HCT116 (cell line): ENCODE measurements around the gene CFAP46. TPM values are rescaled to one million over a fixed set of nuclear protein-coding genes. Genes with fewer than 3 reads are reported as not detected.
"Not testable (repeated sequence)": the region's sequence is repeated elsewhere in the genome, so short reads cannot be mapped to it uniquely, and the experiment has no call there.

ENCODE experiments used
- ATAC-seq: fragments of 200-7000 bp; cut with Tn5 transposase; 2 replicates; pipeline ENCODE4 v1.9.1; 2020; ENCODE audit warnings: mild to moderate bottlenecking, moderate library complexity
- BruUV-seq: library from RNA; stranded (reverse); fragments of 400-500 nt; replicated peaks from 2 replicates; lab custom pipeline; 2021; lab: Mats Ljungman, UMichigan
- CTCF ChIA-PET: fragments of 300-600 bp; sonication (Branson Sonifier 250); formaldehyde crosslinking; loops from one replicate; lab custom pipeline; 2021; ENCODE audit warnings: antibody characterized with exemption; lab: Charles Lee
- POLR2A ChIA-PET: fragments of 300-600, 350-600 bp; sonication (Branson Sonifier 250); formaldehyde crosslinking; loops from one replicate; lab custom pipeline; 2021; ENCODE audit warnings: antibody characterized with exemption; lab: Charles Lee
- RAD21 ChIA-PET, 2 experiments: fragments of 300-600 bp; sonication (Branson Sonifier 250); formaldehyde crosslinking; loops; one replicate each; lab custom pipeline; 2023; ENCODE audit warnings: low total read pairs in 2 of 2; ENCODE audit not compliant: uncharacterized antibody in 2 of 2, unreplicated experiment in 2 of 2, low non-redundant PET in 1 of 2; lab: Charles Lee
- DNase-seq: peaks from one replicate; pipeline ENCODE4 v3.0.0-alpha.2; 2010; ENCODE audit warnings: low read depth, low spot score
- H2AFZ ChIP-seq: fragments of 200-600 bp; shearing (Covaris generic), sonication (generic); 2 replicates; pipeline ENCODE4 v1.6.1; 2017; ENCODE audit warnings: low read depth, mixed run types, mixed read lengths, antibody characterized with exemption, low read length; ENCODE audit not compliant: poor library complexity, severe bottlenecking
- H3K27ac ChIP-seq: 2 replicates; pipeline ENCODE4 v1.5.1; 2012; ENCODE audit warnings: low read depth, low read length
- H3K27me3 ChIP-seq: fragments of 200-600 bp; sonication (generic); 2 replicates; pipeline ENCODE4 v1.6.1; 2016; ENCODE audit warnings: mixed run types, low read length, mixed read lengths; ENCODE audit not compliant: insufficient read depth
- H3K36me3 ChIP-seq, 2 experiments: fragments of 200-500 bp in 1 of 2; fragments of 200-600 bp in 1 of 2; sonication (Bioruptor generic) in 1 of 2; sonication (generic) in 1 of 2; 2 replicates each; pipeline versions ENCODE4 v1.5.1 to v1.6.1; 2014 to 2016; ENCODE audit warnings: low read length in 2 of 2, inconsistent platforms in 1 of 2, mixed read lengths in 1 of 2, mixed run types in 1 of 2; ENCODE audit not compliant: insufficient read depth in 2 of 2, control insufficient read depth in 1 of 2
- H3K4me1 ChIP-seq, 2 experiments: fragments of 200-600 bp in 1 of 2; sonication (generic) in 1 of 2; 2 replicates each; pipeline versions ENCODE4 v1.5.1 to v1.6.1; 2012 to 2017; ENCODE audit warnings: low read length in 2 of 2, inconsistent platforms in 1 of 2, mild to moderate bottlenecking in 1 of 2, mixed read lengths in 1 of 2, mixed run types in 1 of 2, moderate library complexity in 1 of 2; ENCODE audit not compliant: insufficient read depth in 2 of 2, control insufficient read depth in 1 of 2
- H3K4me2 ChIP-seq: fragments of 200-600 bp; sonication (generic); 2 replicates; pipeline ENCODE4 v1.6.1; 2017; ENCODE audit warnings: mixed run types, low read length, mixed read lengths
- H3K4me3 ChIP-seq, 2 experiments: fragments of 200-600 bp in 1 of 2; sonication (generic) in 1 of 2; replicated peaks in 1 of 2; 2 replicates each; pipeline ENCODE4 v1.5.1; 2011 to 2016; ENCODE audit warnings: low read length in 2 of 2, control low read depth in 1 of 2, low read depth in 1 of 2, mild to moderate bottlenecking in 1 of 2, mixed read lengths in 1 of 2, mixed run types in 1 of 2
- H3K79me2 ChIP-seq: fragments of 200-600 bp; sonication (generic); 2 replicates; pipeline ENCODE4 v1.6.1; 2017; ENCODE audit warnings: mild to moderate bottlenecking, mixed run types, low read length, moderate library complexity, mixed read lengths; ENCODE audit not compliant: insufficient read depth
- H3K9ac ChIP-seq: fragments of 200-600 bp; sonication (generic); 2 replicates; pipeline ENCODE4 v1.6.1; 2016; ENCODE audit warnings: low read length, mixed read lengths
- H3K9me2 ChIP-seq: fragments of 200-600 bp; sonication (generic), shearing (Covaris generic); 2 replicates; pipeline ENCODE4 v1.6.1; 2017; ENCODE audit warnings: mixed run types, mild to moderate bottlenecking, moderate library complexity; ENCODE audit not compliant: insufficient read depth
- H3K9me3 ChIP-seq, 2 experiments: fragments of 200-500 bp in 1 of 2; fragments of 200-600 bp in 1 of 2; sonication (Bioruptor generic) in 1 of 2; sonication (generic) in 1 of 2; 2 replicates each; pipeline ENCODE4 v1.6.1; 2014 to 2017; ENCODE audit warnings: low read length in 2 of 2, mixed read lengths in 2 of 2, inconsistent platforms in 1 of 2, low read depth in 1 of 2, mild to moderate bottlenecking in 1 of 2, mixed run types in 1 of 2, moderate library complexity in 1 of 2; ENCODE audit not compliant: control insufficient read depth in 1 of 2, insufficient read depth in 1 of 2
- H4K20me1 ChIP-seq: fragments of 200-600 bp; sonication (generic), shearing (Covaris generic); 2 replicates; pipeline ENCODE4 v1.6.1; 2017; ENCODE audit warnings: mixed run types, mild to moderate bottlenecking, moderate library complexity; ENCODE audit not compliant: insufficient read depth
- CBX3 ChIP-seq: IDR thresholded peaks from 2 replicates; pipeline ENCODE4 v1.6.1; 2012; ENCODE audit warnings: low read depth
- CEBPB ChIP-seq: IDR thresholded peaks from 2 replicates; pipeline ENCODE4 v1.6.1; 2012; ENCODE audit warnings: low read depth
- EGR1 ChIP-seq: IDR thresholded peaks from 2 replicates; pipeline ENCODE4 v1.6.1; 2012; ENCODE audit warnings: low read depth
- ELF1 ChIP-seq: IDR thresholded peaks from 2 replicates; pipeline ENCODE4 v1.6.1; 2012; ENCODE audit warnings: low read depth, borderline replicate concordance
- EZH2 ChIP-seq: fragments of 200-600 bp; sonication (generic); IDR thresholded peaks from 2 replicates; pipeline ENCODE4 v1.6.1; 2017; ENCODE audit warnings: antibody characterized with exemption, mixed run types
- RAD21 ChIP-seq: IDR thresholded peaks from 2 replicates; pipeline ENCODE4 v1.6.1; 2012; ENCODE audit warnings: low read depth, mild to moderate bottlenecking
- SIN3A ChIP-seq: IDR thresholded peaks from 2 replicates; pipeline ENCODE4 v1.6.1; 2012; ENCODE audit warnings: low read depth
- SP1 ChIP-seq: IDR thresholded peaks from 2 replicates; pipeline ENCODE4 v1.6.1; 2012; ENCODE audit warnings: low read depth
- SRF ChIP-seq: IDR thresholded peaks from 2 replicates; pipeline ENCODE4 v1.6.1; 2012; ENCODE audit warnings: low read depth
- TCF7L2 ChIP-seq: IDR thresholded peaks from 2 replicates; pipeline ENCODE4 v1.7.0; 2011; ENCODE audit warnings: borderline replicate concordance, inconsistent platforms; ENCODE audit not compliant: insufficient read depth, insufficient read length; ENCODE audit errors: extremely low read depth
- ZFX ChIP-seq: fragments of 450-650 bp; IDR thresholded peaks from 2 replicates; pipeline ENCODE4 v1.6.1; 2017
- intact Hi-C: fragments of 100-400 bp; cut with micrococcal nuclease; formaldehyde crosslinking; loops from 2 replicates; pipeline ENCODE4 v1.10.0; 2022
- total RNA-seq: library from RNA; stranded (reverse); gene quantifications from one replicate; pipeline ENCODE4 v1.2.1, GENCODE V29; 2021; ENCODE audit not compliant: unreplicated experiment
- TF ChIP-seq, protein P1 (sequence below), 3 experiments: fragments of 200-600 bp in 1 of 3; sonication (generic) in 1 of 3; IDR thresholded peaks in 2 of 3; conservative IDR thresholded peaks in 1 of 3; 2 replicates each; pipeline ENCODE4 v1.5.1; 2012 to 2017; ENCODE audit warnings: low read depth in 2 of 3, low read length in 2 of 3, antibody characterized with exemption in 1 of 3, borderline replicate concordance in 1 of 3, control low read depth in 1 of 3, mild to moderate bottlenecking in 1 of 3, mixed read lengths in 1 of 3, mixed run types in 1 of 3, moderate library complexity in 1 of 3; ENCODE audit not compliant: insufficient read depth in 1 of 3
- TF ChIP-seq, protein P2 (sequence below): IDR thresholded peaks from 2 replicates; pipeline ENCODE4 v1.6.1; 2012

The CFAP46 gene
- total RNA-seq, 1 experiment from 2014 or later = 1.4 TPM

DNA sequence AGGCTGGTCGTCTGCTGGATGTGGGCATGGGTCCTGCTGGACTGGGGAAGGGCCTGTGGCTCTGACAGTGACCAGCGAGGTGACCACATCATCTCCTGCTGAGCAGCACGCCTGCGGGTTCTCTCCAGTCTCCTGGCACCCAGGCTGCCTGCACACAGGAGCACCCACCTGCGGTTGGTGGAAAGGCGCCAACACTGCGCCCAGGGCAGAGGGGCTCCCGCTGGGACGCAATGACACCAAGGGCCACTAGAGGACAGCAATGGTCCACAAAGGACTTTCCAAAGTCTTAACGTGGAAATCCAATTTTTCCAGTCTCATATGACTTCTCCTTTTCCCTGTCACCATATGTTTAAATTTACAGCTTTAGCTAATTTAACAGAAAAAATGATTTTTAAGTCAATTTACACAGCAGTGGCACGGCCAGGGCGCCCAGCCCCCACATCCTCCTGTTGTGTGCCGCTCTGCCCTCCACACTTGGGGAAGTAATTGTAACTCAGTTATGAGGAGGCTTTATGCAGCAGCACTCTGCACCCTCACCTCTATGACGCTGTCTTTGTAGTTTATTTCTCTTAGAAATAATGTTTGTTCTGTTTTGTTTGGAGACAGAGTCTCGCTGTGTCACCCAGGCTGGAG is 38.1 kb downstream of the CFAP46 start (continued):
- TF ChIP-seq ELF1 (no peak), EZH2 (no peak), SIN3A (no peak), SRF (no peak), ZFX (no peak), CEBPB (no peak), RAD21 (peak; percentile 80), SP1 (0 out of 2 replicates have a peak, but pooled peaks have one; percentile 13), EGR1 (no peak), CBX3 (no peak), TCF7L2 (no peak)
- TF ChIP-seq, protein P1, sequence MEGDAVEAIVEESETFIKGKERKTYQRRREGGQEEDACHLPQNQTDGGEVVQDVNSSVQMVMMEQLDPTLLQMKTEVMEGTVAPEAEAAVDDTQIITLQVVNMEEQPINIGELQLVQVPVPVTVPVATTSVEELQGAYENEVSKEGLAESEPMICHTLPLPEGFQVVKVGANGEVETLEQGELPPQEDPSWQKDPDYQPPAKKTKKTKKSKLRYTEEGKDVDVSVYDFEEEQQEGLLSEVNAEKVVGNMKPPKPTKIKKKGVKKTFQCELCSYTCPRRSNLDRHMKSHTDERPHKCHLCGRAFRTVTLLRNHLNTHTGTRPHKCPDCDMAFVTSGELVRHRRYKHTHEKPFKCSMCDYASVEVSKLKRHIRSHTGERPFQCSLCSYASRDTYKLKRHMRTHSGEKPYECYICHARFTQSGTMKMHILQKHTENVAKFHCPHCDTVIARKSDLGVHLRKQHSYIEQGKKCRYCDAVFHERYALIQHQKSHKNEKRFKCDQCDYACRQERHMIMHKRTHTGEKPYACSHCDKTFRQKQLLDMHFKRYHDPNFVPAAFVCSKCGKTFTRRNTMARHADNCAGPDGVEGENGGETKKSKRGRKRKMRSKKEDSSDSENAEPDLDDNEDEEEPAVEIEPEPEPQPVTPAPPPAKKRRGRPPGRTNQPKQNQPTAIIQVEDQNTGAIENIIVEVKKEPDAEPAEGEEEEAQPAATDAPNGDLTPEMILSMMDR (IDR thresholded peaks at IDR 0.05 in 2 of 3, conservative IDR thresholded peaks at IDR 0.05 in 1 of 3; ENCODE audit: borderline replicate concordance in 1 of 3, insufficient read depth in 1 of 3, low read depth in 2 of 3, low read length in 2 of 3) = peak; percentile 69 to 75 (median 71)
- TF ChIP-seq, protein P2, sequence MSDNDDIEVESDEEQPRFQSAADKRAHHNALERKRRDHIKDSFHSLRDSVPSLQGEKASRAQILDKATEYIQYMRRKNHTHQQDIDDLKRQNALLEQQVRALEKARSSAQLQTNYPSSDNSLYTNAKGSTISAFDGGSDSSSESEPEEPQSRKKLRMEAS = no peak

DNA sequence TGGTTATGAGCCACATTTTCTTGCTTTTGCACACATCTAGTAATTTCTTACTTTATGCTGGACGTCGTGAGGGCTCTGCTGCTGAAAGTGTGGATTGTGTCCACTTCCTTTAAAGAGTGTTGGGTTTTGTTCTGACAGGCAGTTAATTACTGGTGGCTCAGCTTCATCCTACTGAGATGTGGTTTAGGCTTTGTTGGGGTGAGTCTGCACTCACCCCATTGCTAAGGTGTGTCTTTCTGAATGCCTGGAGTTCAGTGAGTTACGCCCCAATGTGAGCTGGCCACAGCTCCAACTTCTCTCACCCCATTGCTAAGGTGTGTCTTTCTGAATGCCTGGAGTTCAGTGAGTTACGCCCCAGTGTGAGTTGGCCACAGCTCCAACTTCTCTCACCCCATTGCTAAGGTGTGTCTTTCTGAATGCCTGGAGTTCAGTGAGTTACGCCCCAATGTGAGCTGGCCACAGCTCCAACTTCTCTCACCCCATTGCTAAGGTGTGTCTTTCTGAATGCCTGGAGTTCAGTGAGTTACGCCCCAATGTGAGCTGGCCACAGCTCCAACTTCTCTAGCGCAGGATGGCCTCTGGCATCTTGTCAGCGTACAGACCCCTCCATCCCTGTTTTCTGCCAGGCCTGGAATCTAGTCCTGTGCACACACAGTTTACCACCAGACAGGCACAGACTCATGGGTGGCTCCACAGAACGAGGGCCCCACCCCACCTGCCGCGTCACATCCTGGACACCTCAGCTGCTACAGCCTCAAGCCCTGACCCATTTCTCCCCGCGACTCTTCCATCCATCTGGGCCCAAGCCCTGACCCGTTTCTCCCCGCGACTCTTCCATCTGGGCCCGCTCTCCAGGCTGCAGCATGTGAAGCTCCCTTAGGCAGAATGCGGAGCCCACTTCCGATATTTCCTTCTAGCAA is 39.5 kb downstream of the CFAP46 start:
- ATAC-seq, CTCF ChIA-PET, H2AFZ ChIP-seq, H3K79me2 ChIP-seq, DNase-seq, BruUV-seq, RAD21 ChIA-PET, H3K27ac ChIP-seq, H3K9ac ChIP-seq, H3K9me3 ChIP-seq, H3K36me3 ChIP-seq, H3K9me2 ChIP-seq, H3K4me2 ChIP-seq, POLR2A ChIA-PET, H4K20me1 ChIP-seq, H3K4me3 ChIP-seq, H3K27me3 ChIP-seq: not testable (repeated sequence)
- peaks cover 11 to 18% of the 10 kb centered on the region in 2 experiments; a peak in 3 of 4 replicates for H3K4me1 ChIP-seq
- intact Hi-C loops = loop anchor here (10.0 kb wide), 1 partner anchor 352 kb away; no protein-coding TSS in a partner anchor
